Measurements from ENCODE around the gene CCDC127. TPM values are rescaled to one million over a fixed set of nuclear protein-coding genes. Genes with fewer than 3 reads are reported as not detected.

CCDC127 gene
- total and polyA plus RNA-seq, 2 donors (not counting 1 experiment from before 2014, with no cell fraction given), result 1.4 to 8.7 TPM

DNA sequence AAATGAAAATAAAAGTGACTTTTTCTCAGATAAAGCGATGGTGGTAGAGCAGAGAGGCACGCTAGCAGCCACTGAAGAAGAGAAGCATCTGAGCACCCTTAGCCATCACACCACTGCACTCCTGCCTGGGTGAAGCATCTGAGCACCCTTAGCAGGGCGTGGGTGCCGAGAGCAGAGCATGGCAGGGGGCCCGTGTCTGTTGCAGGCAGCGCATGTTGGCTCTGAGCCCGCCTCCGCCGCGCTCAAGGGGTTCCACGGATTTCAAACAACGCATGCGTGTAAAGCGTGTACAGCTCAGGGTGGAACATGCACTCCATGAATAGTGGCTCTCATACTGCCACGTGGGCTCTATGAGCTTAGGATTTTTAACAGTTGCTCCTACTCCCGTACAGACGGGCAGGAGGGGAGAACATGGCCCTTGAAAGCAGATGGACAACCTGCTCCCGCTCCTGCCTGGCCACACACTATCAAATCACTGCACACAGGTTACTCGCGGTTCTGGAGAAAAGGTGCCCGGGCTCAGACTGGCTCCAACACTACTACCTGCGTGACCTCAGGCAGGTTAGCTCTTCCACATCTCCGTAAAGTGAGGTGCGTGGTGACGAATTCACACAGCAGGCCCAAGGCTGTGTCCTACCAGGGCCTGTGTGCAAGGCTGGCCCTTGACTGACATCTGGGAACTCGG, 14.6 kb downstream of the CCDC127 start:
- Histone ChIP-seq H3K27ac (ENCODE audit: low read length in 2 of 2) (no peak overlapping the region), H4K20me1 (ENCODE audit: control insufficient read depth, insufficient read depth, low read length, poor library complexity, severe bottlenecking) (peaks cover 35% of the 10 kb centered on the region), H3K4me1 (ENCODE audit: control insufficient read depth in 2 of 2, insufficient read depth in 2 of 2, low read length in 2 of 2) (peaks cover 0 to 6% of the 10 kb centered on the region in 2 donors), H3K9ac (ENCODE audit: low read length) (no peak overlapping the region), H3K36me3 (replicated peaks in 1 of 2; ENCODE audit: control extremely low read depth in 1 of 2, control insufficient read depth in 1 of 2, extremely low read depth in 1 of 2, insufficient read depth in 2 of 2, low read length in 1 of 2) (peaks cover 1 to 45% of the 10 kb centered on the region in 2 experiments), H3K9me3 (ENCODE audit: control extremely low read depth in 1 of 3, control insufficient read depth in 2 of 3, insufficient read depth in 1 of 3, low read length in 2 of 3) (no peaks in the 10 kb centered on the region), H3K27me3 (replicated peaks in 1 of 4; ENCODE audit: control extremely low read depth in 1 of 4, control insufficient read depth in 3 of 4, insufficient read depth in 4 of 4, low read length in 3 of 4) (no peaks in the 10 kb centered on the region), H3K4me2 (replicated peaks; ENCODE audit: low read depth, low read length, poor library complexity, severe bottlenecking) (no peak overlapping the region), H2AFZ (ENCODE audit: insufficient read depth, low read depth, low read length, poor library complexity, severe bottlenecking) (no peak overlapping the region), H3K79me2 (ENCODE audit: control insufficient read depth, insufficient read depth, low read length) (peaks cover 1% of the 10 kb centered on the region), H3K4me3 (ENCODE audit: control extremely low read depth in 1 of 5, extremely low read depth in 1 of 5, insufficient read depth in 1 of 5, low read depth in 2 of 5, low read length in 4 of 5) (no peak overlapping the region)
- Mint-ChIP-seq H3K4me3 (no peak overlapping the region), H3K27me3 (no peaks in the 10 kb centered on the region), H3K9me3 (ENCODE audit: insufficient read depth) (no peaks in the 10 kb centered on the region), H3K4me1 (peaks cover 15% of the 10 kb centered on the region), H3K27ac (no peak overlapping the region)
- intact Hi-C loops (cut with micrococcal nuclease), result no loop called here
- no peak for TF ChIP-seq EZH2 (IDR thresholded peaks at IDR 0.05; ENCODE audit: borderline replicate concordance, insufficient read depth, low read depth, low read length, poor library complexity, severe bottlenecking)
- TF ChIP-seq, protein P1, sequence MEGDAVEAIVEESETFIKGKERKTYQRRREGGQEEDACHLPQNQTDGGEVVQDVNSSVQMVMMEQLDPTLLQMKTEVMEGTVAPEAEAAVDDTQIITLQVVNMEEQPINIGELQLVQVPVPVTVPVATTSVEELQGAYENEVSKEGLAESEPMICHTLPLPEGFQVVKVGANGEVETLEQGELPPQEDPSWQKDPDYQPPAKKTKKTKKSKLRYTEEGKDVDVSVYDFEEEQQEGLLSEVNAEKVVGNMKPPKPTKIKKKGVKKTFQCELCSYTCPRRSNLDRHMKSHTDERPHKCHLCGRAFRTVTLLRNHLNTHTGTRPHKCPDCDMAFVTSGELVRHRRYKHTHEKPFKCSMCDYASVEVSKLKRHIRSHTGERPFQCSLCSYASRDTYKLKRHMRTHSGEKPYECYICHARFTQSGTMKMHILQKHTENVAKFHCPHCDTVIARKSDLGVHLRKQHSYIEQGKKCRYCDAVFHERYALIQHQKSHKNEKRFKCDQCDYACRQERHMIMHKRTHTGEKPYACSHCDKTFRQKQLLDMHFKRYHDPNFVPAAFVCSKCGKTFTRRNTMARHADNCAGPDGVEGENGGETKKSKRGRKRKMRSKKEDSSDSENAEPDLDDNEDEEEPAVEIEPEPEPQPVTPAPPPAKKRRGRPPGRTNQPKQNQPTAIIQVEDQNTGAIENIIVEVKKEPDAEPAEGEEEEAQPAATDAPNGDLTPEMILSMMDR (IDR thresholded peaks at IDR 0.05), result no peak
- ChIA-PET CTCF (no interaction called here), POLR2A (interaction anchor here (0.6 kb wide), 1 partner anchor 15 kb away, joined by 3 read pairs; the partner anchor contains the start of genes CCDC127 and SDHA)
- WGBS (ENCODE audit: insufficient coverage), result 99% methylated on average over 25 of the region's 26 CpGs
- ATAC-seq (ENCODE audit: low read depth), result no peak
- no peak for DNase-seq

DNA sequence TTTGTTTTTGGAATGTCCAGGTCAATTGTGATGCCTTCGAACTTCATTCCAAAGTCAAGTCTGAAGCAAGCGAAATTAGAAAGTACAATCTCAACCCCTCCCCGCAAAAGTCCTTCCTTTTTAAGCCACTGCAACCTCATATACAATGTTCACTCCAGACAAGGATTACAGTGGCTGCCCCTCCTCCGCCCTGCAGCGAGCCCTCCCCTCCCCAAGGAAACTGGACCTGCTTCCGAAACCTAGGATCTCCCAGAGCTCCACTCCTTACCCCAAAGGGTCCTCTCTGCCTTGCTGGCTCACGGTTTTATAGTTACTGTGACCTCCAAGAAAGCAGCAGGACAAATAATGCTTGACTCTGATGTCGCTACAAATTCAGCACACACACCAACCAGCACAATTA, 16.3 kb downstream of the CCDC127 start:
- H3K4me3 ChIP-seq (ENCODE audit: control extremely low read depth in 1 of 5, extremely low read depth in 1 of 5, insufficient read depth in 1 of 5, low read depth in 2 of 5, low read length in 4 of 5), result no peak overlapping the region
- H3K9ac ChIP-seq (ENCODE audit: low read length), result no peak overlapping the region
- H3K27ac ChIP-seq (ENCODE audit: low read length in 2 of 2), result no peak overlapping the region
- H3K9me3 Mint-ChIP-seq (ENCODE audit: insufficient read depth), result no peaks in the 10 kb centered on the region
- CTCF ChIA-PET, result no interaction called here
- H3K27me3 ChIP-seq (replicated peaks in 1 of 4; ENCODE audit: control extremely low read depth in 1 of 4, control insufficient read depth in 3 of 4, insufficient read depth in 4 of 4, low read length in 3 of 4), result no peaks in the 10 kb centered on the region
- ATAC-seq (ENCODE audit: low read depth) (no peak), DNase-seq (no peak)
- H3K4me2 ChIP-seq (replicated peaks; ENCODE audit: low read depth, low read length, poor library complexity, severe bottlenecking), result no peak overlapping the region
- no peaks in the 10 kb centered on the region for H3K27me3 Mint-ChIP-seq
- no peak overlapping the region for H2AFZ ChIP-seq (ENCODE audit: insufficient read depth, low read depth, low read length, poor library complexity, severe bottlenecking)
- H3K4me3 Mint-ChIP-seq, result no peak overlapping the region
- no peaks in the 10 kb centered on the region for H3K9me3 ChIP-seq (ENCODE audit: control extremely low read depth in 1 of 3, control insufficient read depth in 2 of 3, insufficient read depth in 1 of 3, low read length in 2 of 3)
- H3K79me2 ChIP-seq (ENCODE audit: control insufficient read depth, insufficient read depth, low read length), result no peaks in the 10 kb centered on the region
- H3K4me1 ChIP-seq (ENCODE audit: control insufficient read depth in 2 of 2, insufficient read depth in 2 of 2, low read length in 2 of 2), result peaks cover 0 to 6% of the 10 kb centered on the region in 2 donors
- H3K4me1 Mint-ChIP-seq, result peaks cover 15% of the 10 kb centered on the region
- intact Hi-C loops (cut with micrococcal nuclease), result no loop called here
- no peak for TF ChIP-seq EZH2 (IDR thresholded peaks at IDR 0.05; ENCODE audit: borderline replicate concordance, insufficient read depth, low read depth, low read length, poor library complexity, severe bottlenecking)
- TF ChIP-seq, protein P1 (IDR thresholded peaks at IDR 0.05), result no peak
- POLR2A ChIA-PET, result no interaction called here
- peaks cover 1 to 30% of the 10 kb centered on the region in 2 experiments for H3K36me3 ChIP-seq (replicated peaks in 1 of 2; ENCODE audit: control extremely low read depth in 1 of 2, control insufficient read depth in 1 of 2, extremely low read depth in 1 of 2, insufficient read depth in 2 of 2, low read length in 1 of 2)
- 97% methylated on average over 8 of the region's 8 CpGs for WGBS (ENCODE audit: insufficient coverage)
- peaks cover 18% of the 10 kb centered on the region for H4K20me1 ChIP-seq (ENCODE audit: control insufficient read depth, insufficient read depth, low read length, poor library complexity, severe bottlenecking)
- no peak overlapping the region for H3K27ac Mint-ChIP-seq
